Sigmoid colon (tissue), 7 donors: ENCODE measurements around the gene SBF2. TPM values are rescaled to one million over a fixed set of nuclear protein-coding genes. Genes with fewer than 3 reads are reported as not detected.
"Not testable (repeated sequence)": the region's sequence is repeated elsewhere in the genome, so short reads cannot be mapped to it uniquely, and the experiment has no call there.

Experiments used
- DNase-seq: peaks from one replicate; pipeline ENCODE4 v3.0.0-alpha.2; 2019
- H3K27ac ChIP-seq, 4 donors: fragments of 200-600 bp; sonication (generic); one replicate each; pipeline ENCODE4 v1.5.1; 2016 to 2019; ENCODE audit warnings: mild to moderate bottlenecking in 1 of 4
- H3K27me3 ChIP-seq, 3 donors: fragments of 200-600 bp; sonication (generic); one replicate each; pipeline ENCODE4 v1.5.1; 2019; ENCODE audit warnings: mild to moderate bottlenecking in 1 of 3
- H3K36me3 ChIP-seq, 4 donors: fragments of 200-600 bp; sonication (generic); one replicate each; pipeline ENCODE4 v1.5.1; 2016 to 2019
- H3K4me1 ChIP-seq, 4 donors: fragments of 200-600 bp; sonication (generic); one replicate each; pipeline ENCODE4 v1.5.1; 2017 to 2019
- H3K4me3 ChIP-seq, 4 donors: fragments of 200-600 bp; sonication (generic); one replicate each; pipeline ENCODE4 v1.5.1; 2017 to 2019; ENCODE audit warnings: mild to moderate bottlenecking in 2 of 4, moderate library complexity in 1 of 4
- H3K9me3 ChIP-seq, 4 donors: fragments of 200-600 bp in 3 of 4; sonication (generic) in 3 of 4; one replicate each; pipeline versions ENCODE4 v1.5.1 to v1.6.1; 2013 to 2019
- CTCF ChIP-seq, 4 experiments: fragments of 450-650 bp in 3 of 4; fragments of 200-600 bp in 1 of 4; IDR thresholded peaks; one replicate each; pipeline ENCODE4 v1.5.1; 2016 to 2019; ENCODE audit warnings: antibody characterized with exemption in 4 of 4, mild to moderate bottlenecking in 3 of 4, moderate library complexity in 2 of 4
- EP300 ChIP-seq, 4 donors: sonication (generic); formaldehyde crosslinking; IDR thresholded peaks; one replicate each; pipeline ENCODE4 v1.6.1; 2017; ENCODE audit warnings: antibody characterized with exemption in 4 of 4
- POLR2A ChIP-seq, 2 donors: fragments of 450-650 bp; IDR thresholded peaks; one replicate each; pipeline ENCODE4 v1.6.1; 2016; ENCODE audit warnings: antibody characterized with exemption in 2 of 2, mild to moderate bottlenecking in 2 of 2, moderate library complexity in 2 of 2
- POLR2AphosphoS5 ChIP-seq, 4 donors: sonication (generic); formaldehyde crosslinking; IDR thresholded peaks; one replicate each; pipeline ENCODE4 v1.6.1; 2017; ENCODE audit warnings: antibody characterized with exemption in 4 of 4
- WGBS, 2 donors: extraction: QIAGEN DNeasy Blood & Tissue Kit; methylation state at CpG; one replicate each; pipeline ENCODE4 v1.1.7; 2013; 5-methylcytosine and 5-hydroxymethylcytosine counted together
- intact Hi-C: fragments of 100-400 bp; cut with DNase I; formaldehyde crosslinking; loops from one replicate; pipeline ENCODE4 v1.15.1; 2023
- polyA plus RNA-seq, 3 donors: library from polyadenylated mRNA; stranded (reverse); fragments of 200-250 nt; gene quantifications; one replicate each; pipeline ENCODE4 v1.2.3, GENCODE V29; 2013
- total RNA-seq, 4 donors: library from RNA; depleted of rRNA; stranded (reverse); fragments of >200 nt; gene quantifications; one replicate each; pipeline ENCODE4 v1.1.0, GENCODE V29; 2016
- donor health status: healthy with polysubstance abuse.
- donor health status: Bipolar disorder and iron deficiency.
- donor health status: healthy.

The SBF2 gene
- total and polyA plus RNA-seq, 7 donors, result 9.5 to 67.5 (median 47.1) TPM

- Histone ChIP-seq H3K27ac (peak overlapping the region in 1 of 4 donors; percentile 39), H3K9me3 (peaks cover 0 to 3% (median 0%) of the 10 kb centered on the region in 4 donors)
- WGBS, 2 donors, result 96 to 97% methylated on average over 5 of the region's 5 CpGs
Measured at GRCh38 chr11:9941991-9942390, 352.0 kb downstream of the SBF2 start.

GRCh38 chr11:9939150-9939549 lies 354.9 kb downstream of the SBF2 start:
- 85 to 94% methylated on average over 11 of the region's 11 CpGs for WGBS, 2 donors
- H3K27me3 ChIP-seq, DNase-seq, intact Hi-C loops, H3K4me1 ChIP-seq, H3K27ac ChIP-seq, H3K9me3 ChIP-seq, H3K36me3 ChIP-seq, H3K4me3 ChIP-seq: not testable (repeated sequence)

More at GRCh38 chr11:9941991-9942390, 352.0 kb downstream of the SBF2 start:
- H3K27me3 ChIP-seq, result no peaks in the 10 kb centered on the region
- TF ChIP-seq POLR2A (IDR thresholded peaks at IDR 0.05), result no peak
- TF ChIP-seq POLR2AphosphoS5 (IDR thresholded peaks at IDR 0.05), result no peak
- no peak for TF ChIP-seq EP300 (IDR thresholded peaks at IDR 0.05)
- no peak for DNase-seq
- no peak overlapping the region for H3K4me3 ChIP-seq
- peaks cover 0 to 5% (median 0%) of the 10 kb centered on the region in 4 donors for H3K4me1 ChIP-seq
- intact Hi-C loops, result no loop called here
- no peaks in the 10 kb centered on the region for H3K36me3 ChIP-seq

GRCh38 chr11:9936754-9937153 lies 357.3 kb downstream of the SBF2 start:
- Histone ChIP-seq H3K4me3 (no peak overlapping the region), H3K36me3 (no peaks in the 10 kb centered on the region), H3K27ac (no peak overlapping the region), H3K9me3 (no peaks in the 10 kb centered on the region), H3K27me3 (no peaks in the 10 kb centered on the region), H3K4me1 (no peaks in the 10 kb centered on the region)
- TF ChIP-seq POLR2A (IDR thresholded peaks at IDR 0.05), result no peak
- TF ChIP-seq CTCF (IDR thresholded peaks at IDR 0.05), result no peak
- TF ChIP-seq EP300 (IDR thresholded peaks at IDR 0.05), result no peak
- TF ChIP-seq POLR2AphosphoS5 (IDR thresholded peaks at IDR 0.05), result no peak
- intact Hi-C loops, result no loop called here
- no peak for DNase-seq

GRCh38 chr11:9932843-9933242 lies 361.2 kb downstream of the SBF2 start:
- intact Hi-C loops, H3K27ac ChIP-seq, H3K9me3 ChIP-seq, H3K27me3 ChIP-seq, H3K4me1 ChIP-seq, DNase-seq, H3K4me3 ChIP-seq, H3K36me3 ChIP-seq: not testable (repeated sequence)
- 90 to 94% methylated on average over 2 of the region's 2 CpGs for WGBS, 2 donors

GRCh38 chr11:9930562-9931331 lies 363.3 kb downstream of the SBF2 start:
- WGBS, 2 donors, result 87 to 92% methylated on average over 14 of the region's 14 CpGs

GRCh38 chr11:9927670-9928069 lies 366.3 kb downstream of the SBF2 start:
- TF ChIP-seq EP300 (IDR thresholded peaks at IDR 0.05) (no peak), CTCF (IDR thresholded peaks at IDR 0.05) (no peak), POLR2A (IDR thresholded peaks at IDR 0.05) (no peak), POLR2AphosphoS5 (IDR thresholded peaks at IDR 0.05) (no peak)
- H3K9me3 ChIP-seq, result no peaks in the 10 kb centered on the region
- no peaks in the 10 kb centered on the region for H3K4me1 ChIP-seq
- intact Hi-C loops, result no loop called here
- H3K27me3 ChIP-seq, result no peaks in the 10 kb centered on the region
- peaks cover 0 to 2% (median 0%) of the 10 kb centered on the region in 4 donors for H3K36me3 ChIP-seq
- DNase-seq, result no peak
- WGBS, 2 donors, result 96 to 99% methylated on average over 1 of the region's 1 CpG
- H3K4me3 ChIP-seq, result no peak overlapping the region
- no peak overlapping the region for H3K27ac ChIP-seq

More at GRCh38 chr11:9930562-9931331, 363.3 kb downstream of the SBF2 start:
- H3K9me3 ChIP-seq, H3K4me3 ChIP-seq, intact Hi-C loops, H3K27ac ChIP-seq, DNase-seq, H3K36me3 ChIP-seq, H3K4me1 ChIP-seq, H3K27me3 ChIP-seq: not testable (repeated sequence)

- no peak for DNase-seq
- WGBS, 2 donors, result 77 to 85% methylated on average over 2 of the region's 2 CpGs
- intact Hi-C loops, result no loop called here
- TF ChIP-seq CTCF (IDR thresholded peaks at IDR 0.05) (no peak), POLR2AphosphoS5 (IDR thresholded peaks at IDR 0.05) (no peak), EP300 (IDR thresholded peaks at IDR 0.05) (no peak), POLR2A (IDR thresholded peaks at IDR 0.05) (no peak)
- Histone ChIP-seq H3K27ac (no peak overlapping the region), H3K4me1 (no peaks in the 10 kb centered on the region), H3K27me3 (no peaks in the 10 kb centered on the region), H3K4me3 (no peak overlapping the region), H3K36me3 (no peaks in the 10 kb centered on the region), H3K9me3 (no peaks in the 10 kb centered on the region)
Measured at GRCh38 chr11:9923280-9923679, 370.7 kb downstream of the SBF2 start.
